HL-60 (cell line): ENCODE measurements around the gene SACM1L.

Experiments used
- CTCF ChIP-seq: IDR thresholded peaks from one replicate; pipeline ENCODE4 v1.5.1; 2011; ENCODE audit warnings: low read length, control low read depth, inconsistent platforms; ENCODE audit not compliant: insufficient read depth
- GABPA ChIP-seq: IDR thresholded peaks from 2 replicates; pipeline ENCODE4 v1.6.1; 2012; ENCODE audit warnings: low read depth
- POLR2AphosphoS5 ChIP-seq: IDR thresholded peaks from 2 replicates; pipeline ENCODE4 v1.6.1; 2012; ENCODE audit warnings: low read depth
- REST ChIP-seq: IDR thresholded peaks from 2 replicates; pipeline ENCODE4 v1.6.1; 2012; ENCODE audit warnings: low read depth; ENCODE audit not compliant: insufficient replicate concordance

DNA sequence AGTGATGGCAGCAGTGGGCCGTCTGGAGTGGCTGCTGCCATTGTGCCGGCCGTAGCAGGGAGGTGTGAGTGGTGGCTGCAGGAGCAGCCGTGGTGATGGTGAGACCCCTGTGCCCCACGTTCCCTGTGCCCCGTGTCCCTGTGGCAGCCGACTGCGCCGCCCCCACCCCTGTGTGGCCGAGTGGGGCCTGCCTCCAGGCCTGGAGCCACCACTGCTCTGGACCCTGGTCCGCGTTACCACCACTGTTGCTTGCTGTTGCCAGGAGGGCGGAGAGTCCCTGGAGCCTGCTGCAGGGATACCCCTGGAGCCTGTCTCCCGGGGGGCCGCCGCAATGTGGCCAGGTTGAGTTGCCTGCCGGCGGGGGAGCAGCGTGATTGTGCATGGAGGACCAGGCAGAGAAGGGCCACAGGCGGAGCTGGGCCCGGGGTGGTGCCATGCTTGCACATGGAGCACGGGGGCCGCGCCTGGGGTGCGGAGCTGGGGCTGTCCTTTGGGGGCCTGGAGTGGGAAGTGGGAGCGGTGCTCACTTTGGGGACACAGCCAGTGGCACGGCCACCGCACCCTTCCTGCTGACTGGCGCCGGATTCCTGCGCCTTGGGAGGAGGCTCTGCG, 57.1 kb downstream of the SACM1L start:
- TF ChIP-seq CTCF (no peak), GABPA (no peak), POLR2AphosphoS5 (no peak; the same call in 1 of the 2 replicates), REST (no peak)
